GM12891 (cell line): Measurements from ENCODE around the gene UCHL3.
"Not testable (repeated sequence)": the region's sequence is repeated elsewhere in the genome, so short reads cannot be mapped to it uniquely, and the experiment has no call there.

Source experiments
- POLR2A ChIP-seq: IDR thresholded peaks from 2 replicates; pipeline ENCODE4 v1.6.1; 2011; ENCODE audit warnings: low read depth, low read length, control low read depth
- POLR2AphosphoS5 ChIP-seq: IDR thresholded peaks from 2 replicates; pipeline ENCODE4 v1.6.1; 2011; ENCODE audit warnings: low read depth, low read length, control low read depth

DNA sequence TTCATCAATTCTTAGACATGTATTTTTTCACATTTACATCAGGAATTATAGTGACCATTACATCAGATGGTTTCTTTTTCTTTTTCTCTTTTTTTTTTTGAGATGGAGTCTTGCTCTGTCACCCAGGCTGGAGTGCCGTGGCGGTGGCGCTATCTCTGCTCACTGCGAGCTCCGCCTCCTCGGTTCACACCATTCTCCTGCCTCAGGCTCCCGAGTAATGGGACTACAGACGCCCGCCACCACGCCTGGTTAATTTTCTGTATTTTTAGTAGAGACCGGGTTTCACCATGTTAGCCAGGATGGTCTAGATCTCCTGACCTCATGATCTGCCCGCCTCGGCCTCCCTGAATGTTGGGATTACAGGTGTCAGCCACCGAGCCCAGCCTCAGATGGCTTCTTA is 4.2 kb upstream of the UCHL3 start:
- not testable (repeated sequence) for TF ChIP-seq POLR2A, POLR2AphosphoS5
